ENCODE data around the gene SCG2. TPM values are rescaled to one million over a fixed set of nuclear protein-coding genes. Genes with fewer than 3 reads are reported as not detected.
A peak's percentile ranks its signal among the peaks of the same experiment; 100 is the strongest.

The SCG2 gene, protein sequence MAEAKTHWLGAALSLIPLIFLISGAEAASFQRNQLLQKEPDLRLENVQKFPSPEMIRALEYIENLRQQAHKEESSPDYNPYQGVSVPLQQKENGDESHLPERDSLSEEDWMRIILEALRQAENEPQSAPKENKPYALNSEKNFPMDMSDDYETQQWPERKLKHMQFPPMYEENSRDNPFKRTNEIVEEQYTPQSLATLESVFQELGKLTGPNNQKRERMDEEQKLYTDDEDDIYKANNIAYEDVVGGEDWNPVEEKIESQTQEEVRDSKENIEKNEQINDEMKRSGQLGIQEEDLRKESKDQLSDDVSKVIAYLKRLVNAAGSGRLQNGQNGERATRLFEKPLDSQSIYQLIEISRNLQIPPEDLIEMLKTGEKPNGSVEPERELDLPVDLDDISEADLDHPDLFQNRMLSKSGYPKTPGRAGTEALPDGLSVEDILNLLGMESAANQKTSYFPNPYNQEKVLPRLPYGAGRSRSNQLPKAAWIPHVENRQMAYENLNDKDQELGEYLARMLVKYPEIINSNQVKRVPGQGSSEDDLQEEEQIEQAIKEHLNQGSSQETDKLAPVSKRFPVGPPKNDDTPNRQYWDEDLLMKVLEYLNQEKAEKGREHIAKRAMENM
- total RNA-seq, result not detected
- long read RNA-seq, result 0 reads

DNA sequence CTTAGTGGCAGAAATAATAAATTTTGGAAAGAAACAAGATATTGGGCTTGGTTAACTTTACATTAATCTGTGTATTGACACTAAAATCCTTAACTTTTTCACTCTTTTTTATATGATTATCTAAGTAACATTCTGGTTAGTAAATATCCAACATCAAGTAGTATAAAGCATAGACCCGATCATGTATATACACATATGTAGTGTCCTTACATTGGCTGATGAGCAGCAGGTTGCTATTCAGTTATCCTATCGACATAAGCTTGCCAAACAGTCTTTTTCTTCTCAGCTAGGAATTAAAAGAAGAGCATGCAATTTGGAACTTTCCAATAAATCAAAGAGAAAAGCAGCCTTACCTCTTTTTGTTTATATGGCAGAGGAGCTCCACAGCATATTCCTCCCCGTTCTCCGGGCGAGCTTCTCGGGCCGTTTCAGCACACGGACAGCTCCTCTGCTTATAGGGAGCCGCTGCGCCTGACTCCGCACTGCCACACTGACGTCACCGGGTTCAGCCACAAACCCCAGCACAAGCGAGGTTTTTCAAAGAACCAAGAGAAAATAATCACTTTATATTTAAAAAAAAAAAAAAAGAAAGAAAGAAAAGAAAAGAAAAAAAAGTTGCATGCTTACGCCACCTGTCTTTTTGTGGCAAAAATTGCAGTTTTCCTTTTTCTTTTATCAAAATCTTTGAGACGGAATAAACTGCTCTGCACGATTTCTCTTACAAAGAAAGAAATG lies at the start of gene SCG2:
Gene SCG2 (minus strand): TSS at position 430 of the 735 bp plus-strand sequence. CDS start 3,079 bp downstream, outside the sequence.
- ATAC-seq (peak; percentile 88), DNase-seq (ENCODE audit: missing footprints) (peak; percentile 84)
- intact Hi-C loops (cut with DNase I), result loop anchor here (10.0 kb wide), 1 partner anchor 137 kb away; no protein-coding TSS in a partner anchor

DNA sequence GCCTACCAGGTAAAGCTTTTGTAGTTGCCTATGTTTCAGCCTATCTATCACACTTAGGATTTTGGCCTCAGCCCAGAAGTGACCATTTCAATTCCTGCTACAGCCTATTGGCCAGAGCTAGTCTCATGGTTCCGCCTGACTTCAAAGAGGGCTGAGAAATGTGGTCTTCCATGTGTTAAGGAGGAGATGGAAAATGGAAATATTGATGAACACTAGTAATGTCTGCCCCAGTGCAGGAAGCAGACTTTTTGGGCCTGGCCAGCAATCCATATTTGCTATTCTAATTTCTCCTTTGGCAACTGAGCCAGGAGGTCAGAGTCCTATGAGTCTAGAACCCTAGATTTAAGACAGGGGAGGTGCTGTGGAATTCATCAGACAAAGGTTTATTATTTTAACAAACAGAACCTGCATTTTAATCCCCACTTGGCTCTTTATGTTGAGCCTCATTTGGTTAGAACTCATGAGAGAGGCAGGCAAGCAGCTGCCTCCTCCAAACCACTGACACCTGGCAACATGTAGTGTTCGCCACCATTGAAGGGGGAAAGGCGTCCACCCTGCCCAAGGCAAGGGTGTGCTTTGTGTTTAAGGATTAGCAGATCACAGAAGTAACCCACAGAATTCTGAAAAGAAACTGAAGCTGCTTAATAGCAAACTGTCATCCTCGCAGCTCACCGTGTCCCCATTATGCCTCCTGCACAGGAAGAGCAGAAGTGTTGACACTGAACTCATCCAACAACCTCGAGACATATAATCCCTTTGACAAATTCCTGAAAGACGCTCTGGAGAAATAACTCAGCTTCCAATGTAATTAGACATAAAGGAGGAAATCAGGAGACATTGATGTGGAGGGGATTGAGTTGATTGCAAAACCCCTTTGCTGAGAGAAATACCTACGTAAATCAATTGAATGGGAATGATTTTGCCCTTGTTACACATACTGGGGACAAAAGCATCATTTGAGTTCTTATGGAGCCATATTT lies 47.7 kb upstream of the SCG2 start:
- no peak for ATAC-seq
- intact Hi-C loops (cut with DNase I), result no loop called here
- no peak for DNase-seq (ENCODE audit: missing footprints)

DNA sequence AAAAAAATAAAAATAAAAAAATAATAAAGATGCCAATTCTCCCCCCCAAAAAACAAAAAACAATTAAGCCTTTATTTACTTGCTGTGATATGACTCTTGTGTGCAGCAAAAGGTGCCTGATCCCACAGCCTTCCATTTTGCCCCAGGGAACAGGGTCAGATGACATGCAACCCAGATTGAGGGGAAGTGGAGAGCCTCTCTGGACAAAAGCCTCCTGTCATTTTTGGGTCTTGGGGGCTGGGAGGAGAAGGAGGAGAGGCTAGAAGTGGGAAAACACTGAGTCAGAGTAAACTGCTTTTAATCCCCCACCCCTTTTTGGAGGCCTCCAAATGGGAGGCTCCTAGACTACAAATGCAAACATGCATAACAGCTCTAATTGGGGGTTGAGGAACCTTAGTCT lies 46.6 kb upstream of the SCG2 start:
- intact Hi-C loops (cut with DNase I), result no loop called here
- DNase-seq (ENCODE audit: missing footprints), result no peak
- no peak for ATAC-seq

DNA sequence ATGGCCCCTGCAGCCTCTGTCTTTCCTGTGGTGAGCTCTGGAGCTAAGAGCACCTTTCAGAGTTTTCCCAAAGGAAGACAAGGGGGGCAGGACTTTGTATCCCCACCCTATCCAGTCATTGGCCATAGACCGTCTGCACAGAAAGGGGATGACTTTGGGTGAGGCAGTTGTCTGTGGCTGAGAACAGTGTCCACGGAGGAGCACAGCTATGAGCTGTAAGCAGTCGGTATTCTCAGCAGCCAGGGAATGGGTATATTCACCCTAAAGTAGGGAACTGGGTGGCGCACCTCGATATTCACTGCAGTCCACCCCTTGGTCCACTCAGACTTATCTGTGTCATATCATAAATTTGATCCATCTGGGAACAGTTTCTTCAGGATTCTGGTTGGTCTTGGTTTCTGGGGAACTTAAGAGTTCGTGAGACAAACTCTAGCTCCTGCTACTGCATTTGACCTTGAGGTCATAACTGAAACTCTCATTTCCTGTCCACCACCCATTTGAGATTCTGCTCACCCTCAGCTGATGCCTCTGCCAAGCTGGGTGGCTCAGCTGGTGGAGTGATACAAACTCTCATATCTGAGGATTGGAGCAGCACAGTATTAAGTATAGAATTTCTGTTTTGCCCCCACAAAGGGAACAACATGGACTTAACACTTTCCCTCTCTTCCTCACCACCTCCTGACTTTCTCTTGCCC lies 45.2 kb upstream of the SCG2 start:
- ATAC-seq (no peak), DNase-seq (ENCODE audit: missing footprints) (no peak)
- intact Hi-C loops (cut with DNase I), result no loop called here

DNA sequence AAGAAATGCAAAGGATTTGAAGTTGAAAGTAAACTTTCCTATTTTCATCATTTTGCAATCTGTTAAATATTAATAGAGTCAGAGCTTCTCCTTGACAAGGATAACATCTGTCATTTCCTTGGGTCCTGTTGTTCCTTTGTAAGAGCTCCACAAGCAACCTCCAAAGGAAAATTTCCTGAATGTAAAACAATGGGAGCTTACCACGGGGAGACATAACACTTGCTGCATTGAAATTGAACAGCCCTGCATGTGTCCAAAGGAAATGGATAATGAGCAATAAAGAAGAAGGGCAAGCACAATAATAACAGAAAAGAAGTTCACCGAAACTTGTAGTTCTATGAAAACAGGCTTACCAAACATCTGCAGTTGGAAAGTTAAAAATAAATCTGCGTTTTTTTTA lies 42.0 kb upstream of the SCG2 start:
- DNase-seq (ENCODE audit: missing footprints) (no peak), ATAC-seq (no peak)
- intact Hi-C loops (cut with DNase I), result no loop called here

DNA sequence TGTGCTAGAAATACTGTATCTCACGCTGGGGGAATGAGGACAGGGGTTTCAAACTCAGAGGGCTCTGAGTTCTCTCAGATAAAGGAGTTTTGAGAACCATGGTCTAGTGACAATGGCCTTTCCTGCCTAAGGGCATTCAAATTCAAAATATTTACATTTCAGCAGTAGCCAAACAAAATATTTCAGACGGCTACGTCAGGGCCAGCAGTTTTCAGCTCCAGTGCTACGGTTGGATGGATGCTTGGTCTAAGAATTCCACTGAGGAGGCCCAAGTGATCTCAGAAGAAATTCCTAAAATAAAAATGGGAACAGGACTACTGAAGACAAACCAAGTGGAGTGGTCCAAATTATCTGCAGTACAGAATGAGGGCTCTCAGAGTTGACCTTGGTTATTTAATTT lies 41.1 kb upstream of the SCG2 start:
- intact Hi-C loops (cut with DNase I), result no loop called here
- ATAC-seq, result no peak
- no peak for DNase-seq (ENCODE audit: missing footprints)

DNA sequence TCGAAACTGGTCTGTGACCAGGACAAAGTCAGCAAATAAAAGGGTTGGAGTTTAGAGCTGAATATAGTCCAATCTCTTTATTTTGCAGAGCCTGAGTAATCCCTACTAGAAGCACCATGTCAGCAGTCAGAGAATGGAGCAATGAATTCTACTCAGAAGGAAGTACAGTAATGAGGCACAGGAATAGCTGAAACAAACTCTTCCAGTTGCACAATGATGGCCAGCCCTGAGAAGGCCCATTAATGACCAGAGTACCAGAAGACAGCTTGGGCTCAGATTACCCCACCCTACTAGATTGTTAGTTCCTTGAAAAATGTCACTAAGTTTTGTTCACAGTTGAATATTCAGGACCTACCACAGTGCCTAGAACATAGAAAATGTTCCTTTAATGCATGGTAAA lies 40.3 kb upstream of the SCG2 start:
- intact Hi-C loops (cut with DNase I), result no loop called here
- ATAC-seq, result no peak
- DNase-seq (ENCODE audit: missing footprints), result no peak

DNA sequence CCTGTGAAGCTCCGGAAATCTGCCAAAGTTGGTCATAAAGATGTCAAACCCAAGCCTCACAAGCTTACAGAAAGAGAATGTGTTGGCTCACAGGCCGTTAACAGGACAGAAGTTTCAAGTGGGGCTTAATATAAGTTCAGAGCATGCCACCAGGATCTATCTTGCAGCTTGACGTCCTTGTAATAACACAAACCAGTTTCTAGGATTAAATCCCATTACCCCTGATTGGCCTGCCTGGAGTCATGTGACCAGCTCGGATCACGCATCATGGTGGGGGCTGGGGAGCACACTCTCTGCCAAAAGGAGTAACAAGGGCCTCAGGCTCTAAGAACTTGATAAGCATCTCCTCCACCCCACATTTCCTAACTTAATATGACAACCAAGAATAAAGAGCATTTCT lies 38.9 kb upstream of the SCG2 start:
- intact Hi-C loops (cut with DNase I), result no loop called here
- DNase-seq (ENCODE audit: missing footprints) (no peak), ATAC-seq (no peak)

DNA sequence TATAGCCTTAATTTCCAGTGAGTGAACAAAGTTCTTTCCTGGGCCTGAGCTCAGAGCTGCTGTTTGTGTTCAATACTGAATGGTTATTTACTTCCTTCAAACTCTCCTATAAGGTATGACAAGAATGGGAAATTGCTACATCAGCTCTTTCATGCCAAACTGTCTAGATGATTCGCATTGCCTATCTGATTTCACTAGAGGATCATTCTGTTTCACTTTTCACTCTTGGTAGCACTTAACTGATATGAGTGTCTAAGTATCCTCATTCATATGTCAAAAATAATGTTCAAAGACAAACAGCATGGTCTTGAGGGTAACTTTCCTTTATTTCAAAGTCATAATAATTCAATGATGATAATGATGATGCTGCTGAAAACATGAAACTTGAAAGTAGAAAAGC lies 32.9 kb upstream of the SCG2 start:
- intact Hi-C loops (cut with DNase I), result no loop called here
- ATAC-seq (no peak), DNase-seq (ENCODE audit: missing footprints) (no peak)

DNA sequence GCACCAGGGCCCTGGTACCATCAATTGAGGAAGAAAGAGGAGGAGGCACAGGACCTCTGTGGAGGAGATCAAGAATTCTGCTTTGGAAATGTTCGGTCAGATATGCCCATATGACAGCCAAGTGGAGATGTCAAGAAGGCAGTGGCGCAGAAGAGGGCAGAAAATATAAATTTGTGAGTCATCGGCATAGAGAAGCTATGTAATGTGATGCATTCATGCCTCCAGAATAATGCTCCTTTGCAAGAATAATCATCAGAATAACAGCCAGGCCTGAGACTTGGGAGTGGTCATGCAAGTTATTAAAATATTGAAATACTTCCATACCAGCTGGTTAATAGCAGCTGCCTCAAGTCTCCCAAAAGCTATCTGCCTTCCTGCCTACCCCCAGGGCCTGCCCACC lies 32.1 kb upstream of the SCG2 start:
- no peak for ATAC-seq
- no peak for DNase-seq (ENCODE audit: missing footprints)
- intact Hi-C loops (cut with DNase I), result no loop called here

DNA sequence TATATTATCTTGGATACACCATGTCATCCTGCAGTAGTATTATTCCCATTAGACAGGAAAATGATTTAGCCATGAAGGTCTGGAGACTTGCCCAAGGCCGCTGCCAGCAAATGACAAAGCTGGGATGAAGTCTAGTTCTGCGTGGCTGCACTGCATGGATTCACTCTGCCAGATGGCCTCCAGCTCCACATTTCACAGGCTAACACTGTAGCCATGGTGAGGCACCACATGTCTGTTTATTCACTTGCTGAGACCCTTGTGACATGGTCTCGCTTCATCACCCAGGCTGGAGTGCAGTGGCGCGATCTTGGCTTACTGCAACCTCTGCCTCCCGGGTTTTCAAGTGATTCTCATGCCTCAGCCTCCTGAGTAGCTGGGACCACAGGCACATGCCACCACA lies 31.5 kb upstream of the SCG2 start:
- intact Hi-C loops (cut with DNase I), result no loop called here
- DNase-seq (ENCODE audit: missing footprints), result no peak
- no peak for ATAC-seq

DNA sequence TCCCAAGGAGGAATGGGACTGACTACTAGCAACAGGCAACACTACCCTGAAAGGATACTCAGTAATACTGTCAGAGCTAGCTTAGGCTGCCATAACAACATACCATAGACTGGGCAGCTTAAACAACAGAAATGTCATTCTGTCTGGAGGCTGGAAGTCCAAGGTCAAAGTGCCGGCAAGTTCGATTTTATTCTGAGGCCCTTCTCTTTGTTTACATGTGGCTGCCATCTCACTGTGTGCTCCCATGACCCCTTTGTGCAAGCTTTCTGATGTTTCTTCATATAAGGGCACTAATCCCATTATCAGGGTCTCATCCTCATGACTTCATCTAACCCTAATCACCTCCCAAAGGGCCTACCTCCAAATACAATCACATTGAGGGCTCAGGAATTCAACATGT lies 30.7 kb upstream of the SCG2 start:
- DNase-seq (ENCODE audit: missing footprints) (no peak), ATAC-seq (no peak)
- intact Hi-C loops (cut with DNase I), result no loop called here

DNA sequence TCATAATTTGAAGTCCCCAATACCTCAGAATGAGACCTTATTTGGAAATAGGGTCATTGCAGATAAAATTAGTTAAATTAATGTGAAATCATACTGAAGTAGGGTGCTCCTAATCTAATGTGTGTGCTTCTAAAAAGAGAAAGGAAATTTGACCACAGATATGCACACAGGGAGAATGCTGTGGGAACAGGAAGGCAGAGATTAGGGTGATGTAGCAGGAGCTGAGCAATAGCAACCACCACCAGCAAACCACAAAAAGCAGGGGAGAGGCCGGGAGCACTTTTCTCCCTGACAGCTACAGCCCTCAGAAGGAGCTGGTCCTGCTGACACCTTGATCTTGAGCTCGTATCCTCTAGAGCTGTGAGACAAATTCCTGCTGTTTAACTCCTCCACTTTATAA lies 24.6 kb upstream of the SCG2 start:
- intact Hi-C loops (cut with DNase I), result no loop called here
- no peak for ATAC-seq
- DNase-seq (ENCODE audit: missing footprints), result no peak

DNA sequence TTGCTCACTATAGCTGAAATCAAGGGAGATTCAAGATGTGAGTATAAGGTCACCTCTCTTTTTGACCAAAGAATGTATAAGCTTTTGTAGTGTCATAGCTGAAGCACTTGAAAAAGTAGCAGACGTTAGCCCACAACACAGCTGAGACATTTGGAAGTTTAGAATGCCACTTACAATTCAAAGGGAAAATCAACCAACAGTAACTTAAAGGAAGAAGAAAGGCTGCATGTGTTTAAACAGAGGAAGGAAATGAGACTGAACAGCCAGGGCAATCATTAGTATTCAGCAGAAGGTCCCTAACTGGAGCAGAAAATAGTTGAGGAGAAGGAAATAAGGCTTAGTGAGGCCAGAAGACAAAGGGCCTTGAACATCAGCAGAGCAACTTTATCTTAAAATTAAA lies 23.5 kb upstream of the SCG2 start:
- intact Hi-C loops (cut with DNase I), result no loop called here

DNA sequence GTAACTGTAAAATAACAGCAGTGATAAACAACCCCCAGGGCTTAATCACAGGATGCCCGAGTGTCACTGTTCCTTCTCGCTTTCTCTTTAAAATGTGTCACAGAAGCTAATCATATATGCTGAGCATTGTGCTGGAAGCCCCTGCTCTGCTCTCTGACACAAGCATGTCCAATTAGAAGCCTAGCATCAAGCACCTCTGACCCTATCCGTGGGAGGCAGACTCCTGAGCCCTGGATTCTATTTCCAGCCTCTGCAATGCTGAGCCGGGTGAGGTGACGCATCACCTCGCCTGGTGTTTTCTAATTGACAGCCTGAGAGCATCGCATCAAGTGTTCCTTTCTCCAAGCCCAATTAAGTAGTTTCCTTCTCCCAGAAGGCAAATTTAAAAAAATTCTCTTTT lies 19.7 kb upstream of the SCG2 start:
- no peak for DNase-seq (ENCODE audit: missing footprints)
- ATAC-seq, result no peak
- intact Hi-C loops (cut with DNase I), result no loop called here

More for the DNA sequence above, 23.5 kb upstream of the SCG2 start:
- no peak for ATAC-seq
- no peak for DNase-seq (ENCODE audit: missing footprints)

DNA sequence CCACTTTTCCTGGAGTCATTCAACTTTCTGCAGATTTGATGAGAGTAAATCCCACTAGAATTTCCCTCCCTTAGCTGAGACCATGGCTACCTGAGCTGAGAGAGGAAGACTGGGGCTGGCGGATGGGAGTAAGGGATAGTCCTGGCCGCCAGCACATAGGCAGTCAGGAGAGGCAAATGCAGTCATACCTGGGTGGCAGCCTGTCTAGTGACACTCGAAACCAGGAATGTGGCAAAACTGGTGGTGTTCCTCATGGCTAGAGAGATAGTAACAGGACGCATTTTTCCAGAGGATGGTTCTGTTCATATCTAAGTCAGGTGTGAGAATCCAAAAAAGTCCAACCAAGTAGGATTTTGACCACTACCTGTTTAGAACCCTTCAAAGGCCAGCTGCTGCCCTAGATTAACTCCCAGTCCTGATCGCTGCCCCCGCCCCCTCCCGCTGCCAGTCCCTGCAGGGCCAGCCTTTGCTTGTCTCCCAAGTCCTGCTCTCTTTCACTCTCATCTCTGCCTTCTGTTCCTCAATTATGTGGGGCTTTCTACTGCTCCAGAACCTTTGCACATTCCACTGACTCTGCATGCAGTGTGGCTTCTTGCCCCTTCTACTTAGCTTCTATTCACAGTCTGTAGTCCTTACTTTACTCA lies 17.4 kb upstream of the SCG2 start:
- ATAC-seq (no peak), DNase-seq (ENCODE audit: missing footprints) (no peak)
- intact Hi-C loops (cut with DNase I), result no loop called here

DNA sequence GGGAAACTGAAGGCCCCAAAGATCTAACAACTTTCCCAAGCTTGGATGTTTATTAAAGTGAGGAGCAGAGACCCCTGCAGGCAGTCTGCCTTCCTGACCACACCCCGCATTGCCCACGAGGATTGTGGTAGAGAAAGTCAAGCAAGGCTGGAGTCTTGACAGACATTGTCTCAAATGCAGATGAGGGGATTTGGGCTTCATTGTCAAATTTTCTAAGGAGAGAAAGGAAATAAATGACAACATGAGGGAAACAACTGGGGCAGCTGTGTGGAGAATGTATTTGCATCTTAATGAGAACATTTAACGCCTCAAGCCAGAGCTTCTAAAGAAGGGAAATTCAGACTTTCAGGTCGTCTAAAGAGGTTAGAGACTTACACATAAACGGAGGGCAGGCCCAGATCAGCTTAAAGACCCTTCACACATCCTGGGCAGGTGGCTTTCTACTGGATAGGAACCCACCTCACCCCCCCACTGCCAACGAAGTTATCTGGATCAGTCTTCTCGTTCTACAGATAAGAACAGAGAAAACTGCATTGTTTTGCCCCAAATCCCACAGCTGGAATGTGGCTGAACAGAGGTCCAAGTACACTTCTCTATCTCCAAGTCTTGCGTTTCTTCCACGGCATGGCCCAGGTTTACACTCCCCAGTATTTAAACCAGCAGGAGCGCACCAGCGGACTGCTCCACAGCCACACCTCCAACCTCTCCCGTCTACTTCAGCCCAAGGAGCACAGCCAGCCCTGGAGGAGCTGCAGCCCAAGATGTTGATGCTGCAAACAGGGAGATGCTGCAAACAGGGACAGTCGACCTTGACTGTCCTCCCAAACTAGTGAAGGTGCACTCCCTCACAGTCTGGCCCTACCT lies 16.2 kb upstream of the SCG2 start:
- intact Hi-C loops (cut with DNase I), result no loop called here
- DNase-seq (ENCODE audit: missing footprints) (no peak), ATAC-seq (no peak)
